CD14-positive monocyte (primary cell): ENCODE measurements around the gene SCN8A. TPM values are rescaled to one million over a fixed set of nuclear protein-coding genes. Genes with fewer than 3 reads are reported as not detected.

Experiments used
- DNase-seq, 3 donors: peaks; one replicate each; pipeline ENCODE4 v3.0.0-alpha.2; 2011 to 2022
- H2AFZ ChIP-seq: 2 replicates; pipeline ENCODE4 v1.6.0; 2012; ENCODE audit warnings: mild to moderate bottlenecking, low read depth, low read length, inconsistent platforms; ENCODE audit not compliant: insufficient read depth, poor library complexity, severe bottlenecking
- H3K27ac ChIP-seq, 2 donors: 1 replicate in 1 of 2; 2 replicates in 1 of 2; pipeline ENCODE4 v1.5.1; 2012 to 2013; ENCODE audit warnings: low read length in 2 of 2, control low read depth in 1 of 2, inconsistent platforms in 1 of 2, low read depth in 1 of 2, mild to moderate bottlenecking in 1 of 2
- H3K27me3 ChIP-seq, 2 donors: one replicate each; pipeline versions ENCODE4 v1.6.0 to v1.6.1; 2011 to 2013; ENCODE audit warnings: low read length in 2 of 2; ENCODE audit not compliant: control insufficient read depth in 2 of 2, insufficient read depth in 2 of 2
- H3K36me3 ChIP-seq, 2 donors: replicated peaks in 1 of 2; 1 replicate in 1 of 2; 2 replicates in 1 of 2; pipeline versions ENCODE4 v1.5.1 to v1.6.1; 2012 to 2013; ENCODE audit warnings: low read length in 2 of 2, control low read depth in 1 of 2, inconsistent platforms in 1 of 2, mild to moderate bottlenecking in 1 of 2; ENCODE audit not compliant: insufficient read depth in 2 of 2, control insufficient read depth in 1 of 2
- H3K4me1 ChIP-seq, 2 donors: 1 replicate in 1 of 2; 2 replicates in 1 of 2; pipeline versions ENCODE4 v1.5.1 to v1.6.1; 2012 to 2013; ENCODE audit warnings: low read length in 2 of 2, control low read depth in 1 of 2, inconsistent platforms in 1 of 2, mild to moderate bottlenecking in 1 of 2, moderate library complexity in 1 of 2; ENCODE audit not compliant: insufficient read depth in 2 of 2, control insufficient read depth in 1 of 2
- H3K4me2 ChIP-seq: replicated peaks from 2 replicates; pipeline ENCODE3; 2012; ENCODE audit warnings: low read length, moderate library complexity, mild to moderate bottlenecking; ENCODE audit not compliant: poor library complexity, severe bottlenecking; ENCODE audit errors: extremely low read depth
- H3K4me3 ChIP-seq, 3 experiments: fragments of 200-600 bp in 1 of 3; sonication (generic) in 1 of 3; replicated peaks in 1 of 3; 1 replicate in 2 of 3; 2 replicates in 1 of 3; pipeline ENCODE4 v1.5.1; 2011 to 2013; ENCODE audit warnings: low read length in 3 of 3, mild to moderate bottlenecking in 3 of 3, control low read depth in 2 of 3, low read depth in 2 of 3, inconsistent platforms in 1 of 3, moderate library complexity in 1 of 3
- H3K79me2 ChIP-seq: 2 replicates; pipeline ENCODE4 v1.6.0; 2012; ENCODE audit warnings: mild to moderate bottlenecking, control low read depth, inconsistent platforms, low read length, moderate library complexity; ENCODE audit not compliant: insufficient read depth
- H3K9ac ChIP-seq: 2 replicates; pipeline ENCODE4 v1.6.0; 2017; ENCODE audit warnings: low read length, mild to moderate bottlenecking; ENCODE audit not compliant: insufficient read depth, poor library complexity, severe bottlenecking
- H3K9me3 ChIP-seq, 2 donors: replicated peaks in 1 of 2; 1 replicate in 1 of 2; 2 replicates in 1 of 2; pipeline versions ENCODE4 v1.5.1 to v1.6.1; 2012 to 2013; ENCODE audit warnings: low read length in 2 of 2, control low read depth in 1 of 2; ENCODE audit not compliant: control insufficient read depth in 1 of 2, insufficient read depth in 1 of 2
- H4K20me1 ChIP-seq: 2 replicates; pipeline ENCODE4 v1.6.0; 2012; ENCODE audit warnings: mild to moderate bottlenecking, low read length, control low read depth, moderate library complexity; ENCODE audit not compliant: insufficient read depth
- H3K27ac Mint-ChIP-seq, 7 donors: one replicate each; pipeline ENCODE4 v1.8.0; 2020; ENCODE audit warnings: mild to moderate bottlenecking in 7 of 7, mixed read lengths in 7 of 7, moderate library complexity in 6 of 7, inconsistent platforms in 2 of 7
- H3K27me3 Mint-ChIP-seq, 3 donors: one replicate each; pipeline ENCODE4 v1.8.0; 2021 to 2022; ENCODE audit warnings: low read depth in 3 of 3, mild to moderate bottlenecking in 3 of 3, mixed read lengths in 3 of 3, moderate library complexity in 3 of 3, inconsistent platforms in 1 of 3
- H3K36me3 Mint-ChIP-seq, 2 donors: one replicate each; pipeline ENCODE4 v1.8.0; 2020; ENCODE audit warnings: mixed read lengths in 2 of 2, inconsistent platforms in 1 of 2, mild to moderate bottlenecking in 1 of 2
- H3K4me1 Mint-ChIP-seq: one replicate; pipeline ENCODE4 v1.8.0; 2020; ENCODE audit warnings: mild to moderate bottlenecking, mixed read lengths
- H3K4me3 Mint-ChIP-seq, 2 donors: one replicate each; pipeline ENCODE4 v1.8.0; 2020; ENCODE audit warnings: mild to moderate bottlenecking in 2 of 2, mixed read lengths in 2 of 2, moderate library complexity in 1 of 2
- H3K9me3 Mint-ChIP-seq, 7 donors: one replicate each; pipeline ENCODE4 v1.8.0; 2020 to 2022; ENCODE audit warnings: mixed read lengths in 7 of 7, mild to moderate bottlenecking in 6 of 7, moderate library complexity in 6 of 7, inconsistent platforms in 2 of 7
- WGBS: methylation state at CpG from one replicate; pipeline ENCODE4 v1.1.5; 2013; ENCODE audit warnings: missing lambda C conversion rate; ENCODE audit not compliant: insufficient coverage; 5-methylcytosine and 5-hydroxymethylcytosine counted together
- intact Hi-C, 2 donors: fragments of 100-400 bp; cut with micrococcal nuclease; formaldehyde crosslinking; loops; one replicate each; pipeline versions ENCODE4 v1.15.0 to v1.15.1; 2023
- polyA plus RNA-seq, 3 donors: library from polyadenylated mRNA; depleted of rRNA in 1 of 3; unstranded in 2 of 3; stranded (reverse) in 1 of 3; fragments of 300-500 nt in 2 of 3; fragments of >200 nt in 1 of 3; fragmentation: Illumina TruSeq in 2 of 3; gene quantifications; 1 replicate in 2 of 3; 2 replicates in 1 of 3; pipeline ENCODE4 v1.2.3, GENCODE V29; 2012 to 2021
- TF ChIP-seq, protein P1 (sequence below): fragments of 200-600 bp; IDR thresholded peaks from one replicate; pipeline ENCODE4 v1.8.0; 2022; ENCODE audit warnings: antibody characterized with exemption, mild to moderate bottlenecking

SCN8A gene
- polyA plus RNA-seq, 3 donors, result 0.03 TPM; not detected in 2

DNA sequence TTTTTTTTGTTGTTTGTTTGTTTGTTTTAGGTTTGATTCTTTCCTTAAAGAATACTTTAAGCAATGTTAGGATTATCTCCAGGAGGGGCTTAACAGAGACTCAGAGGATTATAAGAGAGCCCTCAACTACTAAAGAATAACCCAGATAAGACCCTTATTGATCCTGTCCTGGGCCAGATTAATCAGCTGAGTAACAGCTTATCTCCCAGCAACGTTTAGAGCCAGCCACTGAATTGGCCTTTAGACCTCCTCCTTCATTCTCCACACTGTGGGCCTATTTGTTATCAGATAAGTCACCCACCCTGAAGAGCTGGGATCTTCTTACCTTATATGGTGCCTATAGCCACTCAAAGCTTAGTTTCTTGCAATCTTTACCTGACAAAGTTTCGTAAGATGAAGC is 186.4 kb downstream of the SCN8A start:
- peaks cover 19 to 21% of the 10 kb centered on the region in 2 donors for H3K4me1 ChIP-seq
- H3K9ac ChIP-seq, result no peak overlapping the region
- H3K36me3 Mint-ChIP-seq, result no peaks in the 10 kb centered on the region
- peaks cover 28% of the 10 kb centered on the region for H3K4me1 Mint-ChIP-seq
- intact Hi-C loops, result no loop called here
- 89% methylated on average over 1 of the region's 2 CpGs for WGBS
- DNase-seq, result no peak
- H3K36me3 ChIP-seq, result no peaks in the 10 kb centered on the region
- H3K9me3 Mint-ChIP-seq, result no peaks in the 10 kb centered on the region
- H4K20me1 ChIP-seq, result no peaks in the 10 kb centered on the region
- H2AFZ ChIP-seq, result no peak overlapping the region
- TF ChIP-seq, protein P1, sequence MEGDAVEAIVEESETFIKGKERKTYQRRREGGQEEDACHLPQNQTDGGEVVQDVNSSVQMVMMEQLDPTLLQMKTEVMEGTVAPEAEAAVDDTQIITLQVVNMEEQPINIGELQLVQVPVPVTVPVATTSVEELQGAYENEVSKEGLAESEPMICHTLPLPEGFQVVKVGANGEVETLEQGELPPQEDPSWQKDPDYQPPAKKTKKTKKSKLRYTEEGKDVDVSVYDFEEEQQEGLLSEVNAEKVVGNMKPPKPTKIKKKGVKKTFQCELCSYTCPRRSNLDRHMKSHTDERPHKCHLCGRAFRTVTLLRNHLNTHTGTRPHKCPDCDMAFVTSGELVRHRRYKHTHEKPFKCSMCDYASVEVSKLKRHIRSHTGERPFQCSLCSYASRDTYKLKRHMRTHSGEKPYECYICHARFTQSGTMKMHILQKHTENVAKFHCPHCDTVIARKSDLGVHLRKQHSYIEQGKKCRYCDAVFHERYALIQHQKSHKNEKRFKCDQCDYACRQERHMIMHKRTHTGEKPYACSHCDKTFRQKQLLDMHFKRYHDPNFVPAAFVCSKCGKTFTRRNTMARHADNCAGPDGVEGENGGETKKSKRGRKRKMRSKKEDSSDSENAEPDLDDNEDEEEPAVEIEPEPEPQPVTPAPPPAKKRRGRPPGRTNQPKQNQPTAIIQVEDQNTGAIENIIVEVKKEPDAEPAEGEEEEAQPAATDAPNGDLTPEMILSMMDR, result no peak
- no peaks in the 10 kb centered on the region for H3K79me2 ChIP-seq
- H3K27me3 ChIP-seq, result no peaks in the 10 kb centered on the region
- H3K4me2 ChIP-seq, result no peak overlapping the region
- H3K4me3 ChIP-seq, result no peak overlapping the region
- H3K9me3 ChIP-seq, result no peaks in the 10 kb centered on the region
- H3K27ac Mint-ChIP-seq, result peak overlapping the region in 1 of 7 donors; percentile 10
- peaks cover 0 to 3% (median 2%) of the 10 kb centered on the region in 3 donors for H3K27me3 Mint-ChIP-seq
- no peak overlapping the region for H3K4me3 Mint-ChIP-seq
- no peak overlapping the region for H3K27ac ChIP-seq

GRCh38 chr12:51777973-51778372 is 186.9 kb downstream of the SCN8A start:
- no peaks in the 10 kb centered on the region for H4K20me1 ChIP-seq
- no peaks in the 10 kb centered on the region for H3K9me3 Mint-ChIP-seq
- peaks cover 28% of the 10 kb centered on the region for H3K4me1 Mint-ChIP-seq
- H3K4me3 ChIP-seq, result no peak overlapping the region
- no peak overlapping the region for H3K27ac ChIP-seq
- no peak overlapping the region for H3K27ac Mint-ChIP-seq
- H3K36me3 Mint-ChIP-seq, result no peaks in the 10 kb centered on the region
- TF ChIP-seq, protein P1, result no peak
- WGBS, result no CpG with 5 or more reads among the region's 3 CpGs
- no peaks in the 10 kb centered on the region for H3K79me2 ChIP-seq
- no peaks in the 10 kb centered on the region for H3K9me3 ChIP-seq
- H3K36me3 ChIP-seq, result no peaks in the 10 kb centered on the region
- no peaks in the 10 kb centered on the region for H3K27me3 ChIP-seq
- H3K4me3 Mint-ChIP-seq, result no peak overlapping the region
- H3K4me1 ChIP-seq, result peaks cover 21 to 22% of the 10 kb centered on the region in 2 donors
- no peak overlapping the region for H3K4me2 ChIP-seq
- no peak overlapping the region for H3K9ac ChIP-seq
- intact Hi-C loops, result no loop called here
- H3K27me3 Mint-ChIP-seq, result peaks cover 0 to 3% (median 3%) of the 10 kb centered on the region in 3 donors
- no peak overlapping the region for H2AFZ ChIP-seq
- DNase-seq, result no peak
